ENCODE results near the gene ACSM5.
A peak's percentile ranks its signal among the peaks of the same experiment; 100 is the strongest.
"Not testable (repeated sequence)": the region's sequence is repeated elsewhere in the genome, so short reads cannot be mapped to it uniquely, and the experiment has no call there.

ACSM5 gene

GRCh38 chr16:20441191-20441590, 31.9 kb downstream of the ACSM5 start:
- no peak overlapping the region for H3K27ac ChIP-seq
- no peak overlapping the region for H3K4me3 ChIP-seq

- not testable (repeated sequence) for H3K27ac ChIP-seq, H3K4me3 ChIP-seq
Observed at GRCh38 chr16:20441859-20442258, 32.5 kb downstream of the ACSM5 start.

- H3K4me3 ChIP-seq, H3K27ac ChIP-seq: not testable (repeated sequence)
Observed at GRCh38 chr16:20446652-20447393, 37.5 kb downstream of the ACSM5 start.

- not testable (repeated sequence) for H3K27ac ChIP-seq, H3K4me3 ChIP-seq
Observed at GRCh38 chr16:20451364-20451763, 42.0 kb downstream of the ACSM5 start, which contains the start of gene ACSM2A. ACSM2A (plus strand) TSS chr16:20451521; CDS start chr16:20460115, 8,594 bp downstream.

GRCh38 chr16:20453633-20454032, 44.3 kb downstream of the ACSM5 start:
- H3K4me3 ChIP-seq, H3K27ac ChIP-seq: not testable (repeated sequence)

- not testable (repeated sequence) for H3K27ac ChIP-seq, H3K4me3 ChIP-seq
Observed at GRCh38 chr16:20459227-20459626, 49.9 kb downstream of the ACSM5 start.

GRCh38 chr16:20460313-20460712, 51.0 kb downstream of the ACSM5 start:
- H3K4me3 ChIP-seq, H3K27ac ChIP-seq: not testable (repeated sequence)

- not testable (repeated sequence) for H3K27ac ChIP-seq, H3K4me3 ChIP-seq
Observed at GRCh38 chr16:20468954-20469353, 59.6 kb downstream of the ACSM5 start.

GRCh38 chr16:20469930-20470329, 60.6 kb downstream of the ACSM5 start:
- H3K4me3 ChIP-seq, H3K27ac ChIP-seq: not testable (repeated sequence)

- not testable (repeated sequence) for H3K27ac ChIP-seq, H3K4me3 ChIP-seq
Observed at GRCh38 chr16:20470732-20471131, 61.4 kb downstream of the ACSM5 start.

GRCh38 chr16:20477188-20477744, 67.9 kb downstream of the ACSM5 start:
- H3K27ac ChIP-seq = peak overlapping the region in 2 of 21 experiments; percentile 44 to 63
- not testable (repeated sequence) for H3K4me3 ChIP-seq

- H3K4me3 ChIP-seq, H3K27ac ChIP-seq: not testable (repeated sequence)
Observed at GRCh38 chr16:20483989-20484388, 74.7 kb downstream of the ACSM5 start.

- Histone ChIP-seq H3K4me3 (no peak overlapping the region), H3K27ac (no peak overlapping the region)
Observed at GRCh38 chr16:20484726-20485125, 75.4 kb downstream of the ACSM5 start.

GRCh38 chr16:20485408-20485807, 76.1 kb downstream of the ACSM5 start:
- Histone ChIP-seq H3K4me3 (no peak overlapping the region), H3K27ac (no peak overlapping the region)

All from skin epidermis (tissue), 12 donors.